Colonic mucosa (tissue), 4 donors: ENCODE measurements around the gene C5orf46. TPM values are rescaled to one million over a fixed set of nuclear protein-coding genes. Genes with fewer than 3 reads are reported as not detected.
"Not testable (repeated sequence)": the region's sequence is repeated elsewhere in the genome, so short reads cannot be mapped to it uniquely, and the experiment has no call there.

Experiments
- DNase-seq: peaks from one replicate; pipeline ENCODE4 v3.0.0-alpha.2; 2020
- H3K27ac ChIP-seq: fragments of 200-600 bp; one replicate; pipeline ENCODE4 v1.8.0; 2021
- H3K27me3 ChIP-seq: fragments of 200-600 bp; one replicate; pipeline ENCODE4 v1.8.0; 2021
- H3K36me3 ChIP-seq: fragments of 200-600 bp; one replicate; pipeline ENCODE4 v1.8.0; 2021
- H3K4me1 ChIP-seq: fragments of 200-600 bp; one replicate; pipeline ENCODE4 v1.8.0; 2021; ENCODE audit warnings: mild to moderate bottlenecking
- H3K4me3 ChIP-seq: fragments of 200-600 bp; one replicate; pipeline ENCODE4 v1.8.0; 2021
- H3K9ac ChIP-seq, 2 donors: one replicate each; pipeline ENCODE4 v1.7.0; 2013; ENCODE audit warnings: control low read depth in 2 of 2, low read depth in 2 of 2, low read length in 2 of 2
- H3K9me3 ChIP-seq: fragments of 200-600 bp; one replicate; pipeline ENCODE4 v1.8.0; 2021
- CTCF ChIP-seq: fragments of 200-600 bp; IDR thresholded peaks from one replicate; pipeline ENCODE4 v1.8.0; 2022; ENCODE audit warnings: antibody characterized with exemption, mild to moderate bottlenecking
- intact Hi-C: fragments of 100-400 bp; cut with DNase I; formaldehyde crosslinking; loops from one replicate; pipeline ENCODE4 v1.14.1; 2022
- total RNA-seq, 2 donors: library from RNA; stranded (reverse); fragmentation: NEBNext Ultra II Directional in 1 of 2; extraction: Animal tissue kit (Norgen Biotek cat#: 25700) in 1 of 2; gene quantifications; one replicate each; pipeline ENCODE4 v1.2.1, GENCODE V29; 2021
- donor health status: healthy.
- donor health status: DM: no; HTN: no; CAD: no.
- donor health status: DM: no; HTN: no; CAD: no.

Gene C5orf46
- not detected for total RNA-seq

GRCh38 chr5:147906326-147907095 is at the start of gene C5orf46:
Gene C5orf46 (minus strand): TSS chr5:147906538. CDS start chr5:147906501, 37 bp downstream.
- Histone ChIP-seq H3K36me3 (no peaks in the 10 kb centered on the region), H3K9ac (no peak within 1 kb of the TSS), H3K4me1 (no peaks in the 10 kb centered on the region), H3K4me3 (no peak within 1 kb of the TSS), H3K27ac (no peak within 1 kb of the TSS), H3K9me3 (no peaks in the 10 kb centered on the region), H3K27me3 (no peaks in the 10 kb centered on the region)
- no peak for DNase-seq
- TF ChIP-seq CTCF = no peak
- intact Hi-C loops = no loop called here

- no peak for DNase-seq
- Histone ChIP-seq H3K4me1 (no peaks in the 10 kb centered on the region), H3K4me3 (no peak overlapping the region), H3K9me3 (no peaks in the 10 kb centered on the region), H3K9ac (no peak overlapping the region), H3K27ac (no peak overlapping the region), H3K36me3 (no peaks in the 10 kb centered on the region), H3K27me3 (no peaks in the 10 kb centered on the region)
- intact Hi-C loops = loop anchor here (5.0 kb wide), 1 partner anchor 162 kb away; no protein-coding TSS in a partner anchor
- TF ChIP-seq CTCF = no peak
Measured at GRCh38 chr5:147954971-147955370, 48.6 kb upstream of the C5orf46 start.

GRCh38 chr5:147949711-147950573 is 43.6 kb upstream of the C5orf46 start:
- intact Hi-C loops = loop anchor here (5.0 kb wide), 2 partner anchors 167 to 782 kb away; no protein-coding TSS in a partner anchor
- H3K27ac ChIP-seq = no peak overlapping the region
- H3K27me3 ChIP-seq = no peaks in the 10 kb centered on the region
- H3K9ac ChIP-seq = no peak overlapping the region
- TF ChIP-seq CTCF = peak; percentile 67
- no peaks in the 10 kb centered on the region for H3K36me3 ChIP-seq
- DNase-seq = no peak
- H3K9me3 ChIP-seq = no peaks in the 10 kb centered on the region
- H3K4me1 ChIP-seq = no peaks in the 10 kb centered on the region
- no peak overlapping the region for H3K4me3 ChIP-seq

- H3K4me3 ChIP-seq, H3K9ac ChIP-seq, H3K9me3 ChIP-seq, H3K4me1 ChIP-seq, DNase-seq, H3K27me3 ChIP-seq, H3K27ac ChIP-seq, H3K36me3 ChIP-seq: not testable (repeated sequence)
- intact Hi-C loops = loop anchor here (5.0 kb wide), 1 partner anchor 786 kb away; no protein-coding TSS in a partner anchor
Measured at GRCh38 chr5:147946658-147947274, 40.4 kb upstream of the C5orf46 start.

GRCh38 chr5:147939431-147940114 is 33.2 kb upstream of the C5orf46 start:
- DNase-seq = no peak
- H3K9me3 ChIP-seq = no peaks in the 10 kb centered on the region
- no peaks in the 10 kb centered on the region for H3K36me3 ChIP-seq
- no peaks in the 10 kb centered on the region for H3K27me3 ChIP-seq
- no peak overlapping the region for H3K4me3 ChIP-seq
- TF ChIP-seq CTCF = no peak
- H3K27ac ChIP-seq = no peak overlapping the region
- intact Hi-C loops = loop anchor here (2.0 to 5.0 kb wide), 2 partner anchors 52 to 311 kb away; no protein-coding TSS in a partner anchor
- H3K4me1 ChIP-seq = no peaks in the 10 kb centered on the region
- H3K9ac ChIP-seq = no peak overlapping the region
